ENCODE results near the gene RALGAPB.
A peak's percentile ranks its signal among the peaks of the same experiment; 100 is the strongest.
"Not testable (repeated sequence)": the region's sequence is repeated elsewhere in the genome, so short reads cannot be mapped to it uniquely, and the experiment has no call there.

The RALGAPB gene

GRCh38 chr20:38472513-38473366 lies at the start of gene RALGAPB:
Gene RALGAPB (plus strand): TSS chr20:38472843. CDS start chr20:38488433, 15,590 bp downstream.
- peak; percentile 94 for DNase-seq

GRCh38 chr20:38423541-38423940 lies 49.1 kb upstream of the RALGAPB start:
- no peak for DNase-seq

GRCh38 chr20:38424401-38424800 lies 48.2 kb upstream of the RALGAPB start:
- no peak for DNase-seq

GRCh38 chr20:38426006-38426897 lies 46.4 kb upstream of the RALGAPB start:
- DNase-seq: no peak

GRCh38 chr20:38427655-38428023 lies 45.0 kb upstream of the RALGAPB start:
- DNase-seq: no peak

GRCh38 chr20:38428800-38429199 lies 43.8 kb upstream of the RALGAPB start:
- DNase-seq: no peak

- DNase-seq: no peak
Observed at GRCh38 chr20:38429301-38429700, 43.3 kb upstream of the RALGAPB start.

GRCh38 chr20:38430679-38431325 lies 41.8 kb upstream of the RALGAPB start:
- no peak for DNase-seq

GRCh38 chr20:38432292-38432691 lies 40.4 kb upstream of the RALGAPB start:
- no peak for DNase-seq

- not testable (repeated sequence) for DNase-seq
Observed at GRCh38 chr20:38432870-38433269, 39.8 kb upstream of the RALGAPB start.

GRCh38 chr20:38433304-38433972 lies 39.2 kb upstream of the RALGAPB start:
- DNase-seq: no peak

- DNase-seq: no peak
Observed at GRCh38 chr20:38434301-38434741, 38.3 kb upstream of the RALGAPB start.

GRCh38 chr20:38434770-38435554 lies 37.7 kb upstream of the RALGAPB start, which contains the start of gene SNHG17:
Gene SNHG17 (minus strand): TSS chr20:38435328.
- DNase-seq: peak; percentile 62

GRCh38 chr20:38435555-38435939 lies 37.1 kb upstream of the RALGAPB start:
- no peak for DNase-seq

- DNase-seq: no peak
Observed at GRCh38 chr20:38437796-38438195, 34.8 kb upstream of the RALGAPB start.

GRCh38 chr20:38441110-38441509 lies 31.5 kb upstream of the RALGAPB start:
- not testable (repeated sequence) for DNase-seq

GRCh38 chr20:38441916-38442315 lies 30.7 kb upstream of the RALGAPB start:
- DNase-seq: no peak

- DNase-seq: no peak
Observed at GRCh38 chr20:38445381-38445796, 27.3 kb upstream of the RALGAPB start.

GRCh38 chr20:38445901-38446425 lies 26.7 kb upstream of the RALGAPB start:
- DNase-seq: no peak

GRCh38 chr20:38446441-38447209 lies 26.0 kb upstream of the RALGAPB start:
- peak; percentile 80 for DNase-seq

- DNase-seq: no peak
Observed at GRCh38 chr20:38447251-38447661, 25.4 kb upstream of the RALGAPB start.

Data from DMS 273 treated with DMSO at 0.1 percent for 48 hours (cell line).